CD4-positive, alpha-beta T cell (primary cell): ENCODE measurements around the gene SIN3B. TPM values are rescaled to one million over a fixed set of nuclear protein-coding genes. Genes with fewer than 3 reads are reported as not detected.
A peak's percentile ranks its signal among the peaks of the same experiment; 100 is the strongest.

Experiments
- ATAC-seq: fragments of 200-7000 bp; cut with Tn5 transposase; one replicate; pipeline ENCODE4 v1.10.0; 2022; ENCODE audit warnings: mild to moderate bottlenecking; ENCODE audit not compliant: poor library complexity
- CTCF ChIA-PET: fragments of 350-600 bp; sonication (Branson Sonifier 250); formaldehyde crosslinking; loops from one replicate; lab custom pipeline; 2021; ENCODE audit warnings: antibody characterized with exemption, inconsistent platforms; lab: Charles Lee
- POLR2A ChIA-PET: fragments of 350-600 bp; sonication (Branson Sonifier 250); formaldehyde crosslinking; loops from one replicate; lab custom pipeline; 2021; ENCODE audit warnings: antibody characterized with exemption, inconsistent platforms; lab: Charles Lee
- DNase-seq, 14 experiments: peaks; one replicate each; pipeline ENCODE4 v3.0.0-alpha.2; 2013 to 2020; ENCODE audit warnings: mixed read lengths in 2 of 14
- H3K27ac ChIP-seq, 2 donors: one replicate each; pipeline versions ENCODE4 v1.5.1 to v1.7.0; 2013; ENCODE audit warnings: low read length in 2 of 2, low read depth in 1 of 2, mild to moderate bottlenecking in 1 of 2
- H3K27me3 ChIP-seq, 2 experiments: 1 replicate in 1 of 2; 2 replicates in 1 of 2; pipeline versions ENCODE4 v1.6.1 to v1.7.0; 2013; ENCODE audit warnings: low read length in 2 of 2, control low read depth in 1 of 2, mild to moderate bottlenecking in 1 of 2, moderate library complexity in 1 of 2; ENCODE audit not compliant: insufficient read depth in 2 of 2, control insufficient read depth in 1 of 2
- H3K36me3 ChIP-seq: one replicate; pipeline ENCODE4 v1.6.1; 2013; ENCODE audit warnings: low read length, control low read depth; ENCODE audit not compliant: insufficient read depth
- H3K4me1 ChIP-seq: one replicate; pipeline ENCODE4 v1.6.1; 2013; ENCODE audit warnings: low read length, control low read depth; ENCODE audit not compliant: insufficient read depth
- H3K4me3 ChIP-seq: one replicate; pipeline ENCODE4 v1.5.1; 2013; ENCODE audit warnings: mild to moderate bottlenecking, low read length, moderate library complexity
- H3K9me3 ChIP-seq, 2 experiments: 1 replicate in 1 of 2; 2 replicates in 1 of 2; pipeline versions ENCODE4 v1.6.1 to v1.7.0; 2013; ENCODE audit warnings: low read length in 2 of 2, mild to moderate bottlenecking in 2 of 2, control low read depth in 1 of 2, moderate library complexity in 1 of 2; ENCODE audit not compliant: control insufficient read depth in 1 of 2, insufficient read depth in 1 of 2
- H3K27ac Mint-ChIP-seq: one replicate; pipeline ENCODE4 v1.8.0; 2020; ENCODE audit warnings: mixed read lengths
- H3K27me3 Mint-ChIP-seq: one replicate; pipeline ENCODE4 v1.8.0; 2021; ENCODE audit warnings: mixed read lengths
- H3K36me3 Mint-ChIP-seq: one replicate; pipeline ENCODE4 v1.8.0; 2021; ENCODE audit warnings: low read depth, mixed read lengths
- H3K4me1 Mint-ChIP-seq: one replicate; pipeline ENCODE4 v1.8.0; 2021; ENCODE audit warnings: low read depth, mixed read lengths
- H3K4me3 Mint-ChIP-seq: one replicate; pipeline ENCODE4 v1.8.0; 2020; ENCODE audit warnings: mild to moderate bottlenecking, mixed read lengths
- H3K9me3 Mint-ChIP-seq: one replicate; pipeline ENCODE4 v1.8.0; 2020; ENCODE audit warnings: mixed read lengths
- CTCF ChIP-seq: fragments of 200-600 bp; IDR thresholded peaks from one replicate; pipeline ENCODE4 v1.8.0; 2022; ENCODE audit warnings: antibody characterized with exemption, mild to moderate bottlenecking
- intact Hi-C, 2 experiments: fragments of 100-400 bp; cut with DNase I in 1 of 2; cut with micrococcal nuclease in 1 of 2; formaldehyde crosslinking; loops; one replicate each; pipeline versions ENCODE4 v1.15.1 to v1.9.0; 2023 to 2025; cut with DNase I, micrococcal nuclease
- total RNA-seq, 174 experiments: library from RNA in 2 of 174; stranded (reverse) in 2 of 174; gene quantifications; one replicate each; pipeline ENCODE4 v1.2.3 and lab custom pipeline; 2021 to 2026

The SIN3B gene
- total RNA-seq, 2 experiments from 2014 or later: 52.4 to 53.7 TPM

GRCh38 chr19:16887353-16888265 lies 58.4 kb downstream of the SIN3B start:
- no peaks in the 10 kb centered on the region for H3K4me1 Mint-ChIP-seq
- H3K9me3 Mint-ChIP-seq: peaks cover 4% of the 10 kb centered on the region
- peaks cover 21% of the 10 kb centered on the region for H3K27me3 Mint-ChIP-seq
- intact Hi-C loops: no loop called here
- Histone ChIP-seq H3K4me1 (peaks cover 9% of the 10 kb centered on the region), H3K4me3 (no peak overlapping the region), H3K27ac (no peak overlapping the region), H3K27me3 (peaks cover 4 to 15% of the 10 kb centered on the region in 2 experiments), H3K36me3 (no peaks in the 10 kb centered on the region), H3K9me3 (peaks cover 10 to 33% of the 10 kb centered on the region in 2 experiments)
- ChIA-PET CTCF (no interaction called here), POLR2A (no interaction called here)
- no peak for DNase-seq
- ATAC-seq: no peak
- no peak for TF ChIP-seq CTCF
- H3K27ac Mint-ChIP-seq: no peak overlapping the region
- H3K36me3 Mint-ChIP-seq: peaks cover 5% of the 10 kb centered on the region
- H3K4me3 Mint-ChIP-seq: no peak overlapping the region

DNA sequence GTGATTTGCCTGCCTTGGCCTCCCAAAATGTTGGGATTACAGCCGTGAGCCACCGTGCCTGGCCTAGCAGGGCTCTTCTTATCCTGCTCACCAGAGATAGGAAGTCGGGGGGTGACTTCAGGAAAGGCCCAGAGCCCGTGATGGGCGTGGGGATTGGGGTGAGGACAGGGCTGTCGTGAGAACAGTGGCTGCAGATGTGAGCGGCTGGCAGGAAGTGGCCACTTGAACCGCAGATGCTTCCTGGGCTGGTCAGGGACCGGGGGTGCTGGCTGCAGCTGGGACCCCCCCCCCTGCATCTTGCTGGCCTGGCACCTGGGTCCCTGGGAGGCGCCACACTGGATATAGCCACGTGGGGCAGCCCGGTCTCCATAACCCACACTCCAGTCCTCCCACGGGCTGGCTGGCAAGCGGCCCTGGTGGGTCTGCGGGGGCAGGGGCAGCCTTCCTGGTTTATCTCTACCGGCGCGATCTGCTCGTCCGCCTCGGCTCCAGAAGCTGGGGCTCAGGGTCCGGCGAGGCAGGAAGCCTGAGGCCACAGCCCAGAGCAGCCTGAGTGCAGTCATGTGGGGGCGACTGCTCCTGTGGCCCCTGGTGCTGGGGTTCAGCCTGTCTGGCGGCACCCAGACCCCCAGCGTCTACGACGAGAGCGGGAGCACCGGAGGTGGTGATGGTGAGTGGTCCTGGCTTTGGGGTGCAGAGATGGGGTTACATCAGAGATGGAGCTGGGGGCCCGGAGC lies 59.6 kb downstream of the SIN3B start, which contains the start of gene F2RL3:
Gene F2RL3, plus strand, starts transcription at position 371 of the 737 bp plus-strand sequence. Its CDS starts 191 bp downstream, at position 562.
- intact Hi-C loops: no loop called here
- H3K4me3 ChIP-seq: no peak within 1 kb of the TSS
- H3K9me3 Mint-ChIP-seq: no peaks in the 10 kb centered on the region
- ATAC-seq: no peak
- H3K4me1 ChIP-seq: peaks cover 18% of the 10 kb centered on the region
- H3K36me3 Mint-ChIP-seq: no peaks in the 10 kb centered on the region
- H3K27me3 Mint-ChIP-seq: peaks cover 29% of the 10 kb centered on the region
- DNase-seq: peak in 2 of 14 experiments; percentile 34 to 47
- no peaks in the 10 kb centered on the region for H3K36me3 ChIP-seq
- no peak within 1 kb of the TSS for H3K27ac Mint-ChIP-seq
- H3K4me3 Mint-ChIP-seq: no peak within 1 kb of the TSS
- peaks cover 0 to 24% of the 10 kb centered on the region in 2 experiments for H3K9me3 ChIP-seq
- ChIA-PET CTCF (no interaction called here), POLR2A (no interaction called here)
- H3K4me1 Mint-ChIP-seq: no peaks in the 10 kb centered on the region
- no peak within 1 kb of the TSS for H3K27ac ChIP-seq
- peaks cover 7 to 26% of the 10 kb centered on the region in 2 experiments for H3K27me3 ChIP-seq
- no peak for TF ChIP-seq CTCF

DNA sequence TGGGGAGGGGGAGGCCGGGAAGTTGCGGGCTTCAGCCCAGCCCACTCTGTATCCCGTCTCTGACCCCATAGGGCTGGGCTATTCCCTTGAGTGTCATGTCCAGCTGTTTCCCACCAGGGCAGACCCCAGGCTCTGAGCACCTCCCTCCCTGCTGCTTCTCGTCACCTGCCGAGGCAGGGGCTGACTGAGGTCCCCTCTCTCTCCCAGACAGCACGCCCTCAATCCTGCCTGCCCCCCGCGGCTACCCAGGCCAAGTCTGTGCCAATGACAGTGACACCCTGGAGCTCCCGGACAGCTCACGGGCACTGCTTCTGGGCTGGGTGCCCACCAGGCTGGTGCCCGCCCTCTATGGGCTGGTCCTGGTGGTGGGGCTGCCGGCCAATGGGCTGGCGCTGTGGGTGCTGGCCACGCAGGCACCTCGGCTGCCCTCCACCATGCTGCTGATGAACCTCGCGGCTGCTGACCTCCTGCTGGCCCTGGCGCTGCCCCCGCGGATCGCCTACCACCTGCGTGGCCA lies 60.2 kb downstream of the SIN3B start:
- DNase-seq: peak in 1 of 14 experiments; percentile 14
- H3K9me3 ChIP-seq: peaks cover 0 to 18% of the 10 kb centered on the region in 2 experiments
- POLR2A ChIA-PET: no interaction called here
- H3K36me3 Mint-ChIP-seq: no peaks in the 10 kb centered on the region
- peaks cover 36% of the 10 kb centered on the region for H3K27me3 Mint-ChIP-seq
- H3K9me3 Mint-ChIP-seq: no peaks in the 10 kb centered on the region
- peaks cover 24% of the 10 kb centered on the region for H3K4me1 ChIP-seq
- no peaks in the 10 kb centered on the region for H3K36me3 ChIP-seq
- TF ChIP-seq CTCF: no peak
- CTCF ChIA-PET: no interaction called here
- H3K4me3 Mint-ChIP-seq: no peak overlapping the region
- no peak overlapping the region for H3K4me3 ChIP-seq
- intact Hi-C loops: no loop called here
- no peak overlapping the region for H3K27ac Mint-ChIP-seq
- peaks cover 7 to 33% of the 10 kb centered on the region in 2 experiments for H3K27me3 ChIP-seq
- no peak for ATAC-seq
- no peak overlapping the region for H3K27ac ChIP-seq
- no peaks in the 10 kb centered on the region for H3K4me1 Mint-ChIP-seq
